ENCODE data around the gene FLNC. TPM values are rescaled to one million over a fixed set of nuclear protein-coding genes. Genes with fewer than 3 reads are reported as not detected.

Gene FLNC
- total RNA-seq, 1 donor from 2014 or later = 54.0 TPM

DNA sequence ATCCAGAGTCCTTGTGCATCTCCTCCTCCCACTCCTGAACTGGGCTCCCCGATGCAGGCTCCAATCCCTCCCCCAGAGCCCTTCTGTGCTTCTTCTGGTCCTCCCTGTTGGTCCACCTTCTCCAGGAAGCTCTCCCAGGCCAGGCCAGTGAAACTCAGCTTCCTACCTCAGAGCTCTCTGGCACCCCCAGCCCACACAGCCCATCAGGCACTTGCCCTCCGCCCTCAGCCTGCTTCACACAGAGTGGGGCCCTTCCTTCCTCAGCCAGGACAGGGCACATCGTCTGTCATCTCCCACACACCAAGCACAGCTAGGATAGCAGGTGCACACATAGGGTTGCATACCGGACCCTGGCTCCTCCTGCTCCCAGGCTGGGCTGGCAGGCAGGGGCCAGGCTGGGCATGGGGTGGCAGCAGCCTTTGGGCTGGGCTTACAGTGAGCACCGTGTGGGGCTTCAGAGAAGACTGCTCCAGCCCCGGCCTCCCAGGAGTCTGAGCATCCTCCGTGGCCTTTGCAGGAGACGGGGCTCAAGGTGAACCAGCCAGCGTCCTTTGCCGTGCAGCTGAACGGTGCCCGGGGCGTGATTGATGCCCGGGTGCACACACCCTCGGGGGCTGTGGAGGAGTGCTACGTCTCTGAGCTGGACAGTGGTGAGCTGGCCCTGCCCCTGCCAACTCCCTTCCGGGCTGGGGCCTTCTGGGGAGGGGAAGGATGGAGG lies 26.0 kb downstream of the FLNC start:
- no peaks in the 10 kb centered on the region for H3K27me3 Mint-ChIP-seq
- H3K4me1 Mint-ChIP-seq (ENCODE audit: unreplicated experiment) = peaks cover 8% of the 10 kb centered on the region
- DNase-seq (ENCODE audit: extremely low spot score, unreplicated experiment) = no peak
- TF ChIP-seq, protein P1, sequence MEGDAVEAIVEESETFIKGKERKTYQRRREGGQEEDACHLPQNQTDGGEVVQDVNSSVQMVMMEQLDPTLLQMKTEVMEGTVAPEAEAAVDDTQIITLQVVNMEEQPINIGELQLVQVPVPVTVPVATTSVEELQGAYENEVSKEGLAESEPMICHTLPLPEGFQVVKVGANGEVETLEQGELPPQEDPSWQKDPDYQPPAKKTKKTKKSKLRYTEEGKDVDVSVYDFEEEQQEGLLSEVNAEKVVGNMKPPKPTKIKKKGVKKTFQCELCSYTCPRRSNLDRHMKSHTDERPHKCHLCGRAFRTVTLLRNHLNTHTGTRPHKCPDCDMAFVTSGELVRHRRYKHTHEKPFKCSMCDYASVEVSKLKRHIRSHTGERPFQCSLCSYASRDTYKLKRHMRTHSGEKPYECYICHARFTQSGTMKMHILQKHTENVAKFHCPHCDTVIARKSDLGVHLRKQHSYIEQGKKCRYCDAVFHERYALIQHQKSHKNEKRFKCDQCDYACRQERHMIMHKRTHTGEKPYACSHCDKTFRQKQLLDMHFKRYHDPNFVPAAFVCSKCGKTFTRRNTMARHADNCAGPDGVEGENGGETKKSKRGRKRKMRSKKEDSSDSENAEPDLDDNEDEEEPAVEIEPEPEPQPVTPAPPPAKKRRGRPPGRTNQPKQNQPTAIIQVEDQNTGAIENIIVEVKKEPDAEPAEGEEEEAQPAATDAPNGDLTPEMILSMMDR (conservative IDR thresholded peaks at IDR 0.05) = no peak
- no peak overlapping the region for H3K4me3 Mint-ChIP-seq
- no peaks in the 10 kb centered on the region for H3K9me3 Mint-ChIP-seq
- no peaks in the 10 kb centered on the region for H3K36me3 Mint-ChIP-seq
- H3K27ac Mint-ChIP-seq = no peak overlapping the region

DNA sequence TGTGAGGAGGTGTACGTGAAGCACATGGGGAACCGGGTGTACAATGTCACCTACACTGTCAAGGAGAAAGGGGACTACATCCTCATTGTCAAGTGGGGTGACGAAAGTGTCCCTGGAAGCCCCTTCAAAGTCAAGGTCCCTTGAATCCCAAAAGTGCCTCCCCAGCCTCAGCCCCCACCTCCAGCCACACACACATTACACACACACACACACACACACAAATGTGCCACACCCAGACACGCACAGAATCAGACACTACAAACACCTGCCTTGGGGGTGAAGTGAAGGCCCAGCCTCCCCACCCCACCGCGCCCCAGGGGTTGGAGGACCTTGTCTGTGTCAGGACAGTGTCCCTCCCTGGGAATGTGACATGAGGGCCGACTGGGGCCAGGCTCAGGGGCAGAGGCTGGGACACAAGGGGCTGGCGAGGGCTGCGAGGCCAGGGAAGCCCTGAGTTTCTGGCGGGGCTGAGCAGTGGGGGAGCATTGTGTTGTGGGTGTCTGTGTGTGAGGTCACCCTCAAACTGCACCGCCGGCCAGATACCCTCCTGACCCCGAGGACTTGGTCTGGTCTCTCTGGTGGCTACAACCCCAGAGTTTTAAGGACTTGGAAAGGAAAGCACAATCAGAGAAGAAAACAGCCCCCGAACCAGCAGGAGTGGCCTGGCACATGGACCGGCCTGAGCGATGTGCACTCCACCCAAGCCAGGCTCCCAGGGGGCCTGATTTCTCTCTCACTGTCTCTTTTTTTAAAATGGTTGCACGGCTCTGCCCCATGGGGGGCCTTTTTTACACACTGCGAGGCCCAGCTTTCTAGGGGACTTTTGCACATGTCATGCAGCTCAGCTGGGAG lies 28.4 kb downstream of the FLNC start:
- TF ChIP-seq, protein P1 (conservative IDR thresholded peaks at IDR 0.05) = no peak
- H3K4me1 Mint-ChIP-seq (ENCODE audit: unreplicated experiment) = peaks cover 15% of the 10 kb centered on the region
- no peaks in the 10 kb centered on the region for H3K27me3 Mint-ChIP-seq
- no peak overlapping the region for H3K4me3 Mint-ChIP-seq
- DNase-seq (ENCODE audit: extremely low spot score, unreplicated experiment) = no peak
- H3K36me3 Mint-ChIP-seq = no peaks in the 10 kb centered on the region
- no peaks in the 10 kb centered on the region for H3K9me3 Mint-ChIP-seq
- no peak overlapping the region for H3K27ac Mint-ChIP-seq

DNA sequence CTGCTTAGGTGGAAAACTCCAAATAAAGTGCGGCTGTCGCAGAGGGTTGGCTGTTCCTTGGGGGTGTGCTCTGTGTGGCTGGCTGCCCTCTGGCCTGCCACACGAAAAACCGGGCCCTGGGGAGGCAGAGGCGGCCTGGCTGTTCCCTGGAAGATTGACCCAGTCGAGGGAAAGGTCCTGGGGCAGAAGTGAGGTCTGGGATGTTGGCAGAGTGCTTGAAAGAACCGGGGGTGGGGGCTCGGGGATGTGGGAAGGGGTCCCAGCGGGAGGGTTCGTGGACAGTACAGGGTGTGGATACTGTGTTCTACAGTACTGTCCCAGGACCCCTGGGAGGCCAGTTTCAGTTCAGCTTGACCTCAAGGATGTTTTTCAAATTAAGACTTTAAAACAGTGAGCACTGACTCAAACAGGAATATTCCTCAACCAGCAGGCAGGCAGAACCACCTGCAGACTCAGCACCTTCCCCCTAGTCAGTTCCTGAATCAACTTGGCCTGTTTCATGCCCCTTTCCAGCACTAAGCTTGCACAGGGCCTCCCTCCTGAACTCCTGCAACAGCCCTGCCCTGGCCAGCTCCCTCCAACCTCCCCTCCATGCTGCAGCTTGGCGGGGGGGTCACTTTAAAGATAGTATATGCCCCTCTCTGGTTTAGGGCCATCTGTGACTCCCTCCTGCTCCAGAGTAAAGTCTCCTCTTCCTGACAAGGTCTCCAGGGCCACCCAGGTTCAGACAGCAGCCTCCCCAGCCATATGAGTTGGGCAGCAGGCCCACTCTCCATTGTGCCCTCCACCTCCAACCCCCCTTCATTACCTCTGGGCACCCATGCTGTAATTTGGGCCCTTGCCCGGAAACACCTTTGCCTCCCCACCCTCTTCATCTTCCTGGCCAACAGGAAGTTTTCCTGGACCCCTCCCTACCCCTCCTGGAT lies 29.3 kb downstream of the FLNC start:
- Mint-ChIP-seq H3K4me3 (no peak overlapping the region), H3K4me1 (ENCODE audit: unreplicated experiment) (peaks cover 19% of the 10 kb centered on the region), H3K36me3 (no peaks in the 10 kb centered on the region), H3K27ac (no peak overlapping the region), H3K9me3 (no peaks in the 10 kb centered on the region), H3K27me3 (no peaks in the 10 kb centered on the region)
- TF ChIP-seq, protein P1 (conservative IDR thresholded peaks at IDR 0.05) = no peak
- no peak for DNase-seq (ENCODE audit: extremely low spot score, unreplicated experiment)

DNA sequence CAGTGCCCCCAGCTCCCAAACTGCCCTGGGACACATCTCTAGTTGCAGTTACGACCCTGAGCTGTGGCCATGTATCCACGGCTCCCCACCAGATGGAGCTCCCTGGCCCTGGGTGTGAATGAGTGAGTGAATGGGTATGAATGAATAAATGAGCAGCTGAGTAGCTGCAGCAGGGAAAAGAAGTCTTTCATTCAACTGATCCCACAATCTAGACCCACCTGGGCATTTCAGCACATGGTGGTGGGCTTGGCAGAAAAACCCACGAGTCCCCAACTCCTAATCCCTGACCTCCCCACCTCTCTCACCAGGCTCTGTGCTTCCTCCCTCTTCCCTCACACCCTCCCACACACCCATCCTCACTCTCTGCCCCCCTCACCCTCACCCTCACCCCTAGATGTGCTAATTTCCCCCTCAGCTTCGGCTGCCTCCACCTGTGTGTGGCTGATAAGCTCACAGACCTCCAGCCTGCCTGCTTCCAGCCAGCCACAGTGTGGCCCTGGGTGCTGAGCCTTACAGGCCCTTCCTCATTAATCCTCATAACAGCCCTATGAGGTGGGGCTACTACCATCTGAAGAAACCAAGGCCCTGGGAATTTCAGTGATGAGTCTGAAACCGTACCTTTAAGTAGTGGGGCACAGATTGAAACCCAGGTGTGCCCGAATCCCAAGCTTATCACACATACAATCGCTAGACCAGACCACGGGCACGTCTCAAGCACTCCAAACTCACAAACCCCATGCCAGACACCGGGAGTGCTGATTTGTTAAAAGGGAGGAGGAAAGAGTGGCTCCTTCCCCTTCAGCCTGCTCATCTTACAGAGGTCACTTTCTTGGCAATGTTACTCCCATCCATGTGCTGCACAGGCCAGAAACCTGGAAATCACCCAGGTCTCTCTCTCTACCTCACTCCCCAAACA lies 30.2 kb downstream of the FLNC start:
- Mint-ChIP-seq H3K36me3 (peaks cover 4% of the 10 kb centered on the region), H3K27ac (peak overlapping the region; percentile 7), H3K27me3 (no peaks in the 10 kb centered on the region), H3K4me3 (peak overlapping the region; percentile 7), H3K4me1 (ENCODE audit: unreplicated experiment) (peaks cover 28% of the 10 kb centered on the region), H3K9me3 (no peaks in the 10 kb centered on the region)
- TF ChIP-seq, protein P1 (conservative IDR thresholded peaks at IDR 0.05) = no peak
- no peak for DNase-seq (ENCODE audit: extremely low spot score, unreplicated experiment)
